GM12878 (cell line): Measurements from ENCODE around the gene MAMLD1. TPM values are rescaled to one million over a fixed set of nuclear protein-coding genes. Genes with fewer than 3 reads are reported as not detected.

Experiments used
- ATAC-seq: fragments of 200-7000 bp; cut with Tn5 transposase; 3 replicates; pipeline ENCODE4 v1.9.1; 2020; ENCODE audit warnings: mild to moderate bottlenecking, moderate library complexity
- BruUV-seq: library from RNA; stranded (reverse); fragments of 400-500 nt; replicated peaks from 2 replicates; lab custom pipeline; 2021; lab: Mats Ljungman, UMichigan
- CTCF ChIA-PET: fragments of 300-600 bp; sonication (Branson Sonifier 250); formaldehyde crosslinking; extraction: SDS; loops from one replicate; lab custom pipeline; 2021; ENCODE audit warnings: inconsistent platforms; lab: Yijun Ruan, JAX
- POLR2A ChIA-PET: fragments of 350-600 bp; formaldehyde crosslinking; extraction: SDS; loops from one replicate; lab custom pipeline; 2021; ENCODE audit warnings: inconsistent platforms; lab: Charles Lee
- RAD21 ChIA-PET: fragments of 300-600 bp; sonication (Branson Sonifier 250); formaldehyde crosslinking; loops from one replicate; lab custom pipeline; 2023; ENCODE audit warnings: antibody characterized with exemption; ENCODE audit not compliant: unreplicated experiment; lab: Charles Lee
- SMC1A ChIA-PET: fragments of 300-600 bp; sonication (Branson Sonifier 250); formaldehyde crosslinking; loops from one replicate; lab custom pipeline; 2023; ENCODE audit not compliant: unreplicated experiment, uncharacterized antibody; lab: Charles Lee
- DNase-seq: peaks from one replicate; pipeline ENCODE4 v3.0.0-alpha.2; 2011; ENCODE audit warnings: low read depth, low spot score
- FAIRE-seq: peaks from 3 replicates; lab custom pipeline; 2011; peaks lifted over from hg19 to GRCh38; lab: Jason Lieb, UNC
- H2AFZ ChIP-seq: 2 replicates; pipeline ENCODE4 v1.6.0; 2011; ENCODE audit warnings: low read depth, low read length, control low read depth; ENCODE audit not compliant: control insufficient read depth
- H3K27ac ChIP-seq: 2 replicates; pipeline ENCODE4 v1.5.1; 2011; ENCODE audit warnings: control low read depth; ENCODE audit not compliant: control insufficient read depth, insufficient read depth
- H3K27me3 ChIP-seq, 2 experiments: replicated peaks in 1 of 2; 2 replicates each; pipeline versions ENCODE4 v1.6.0 to v1.6.1; 2011; ENCODE audit warnings: low read length in 1 of 2; ENCODE audit not compliant: control insufficient read depth in 2 of 2, insufficient read depth in 2 of 2
- H3K36me3 ChIP-seq, 2 experiments: 2 replicates each; pipeline ENCODE4 v1.5.1; 2011; ENCODE audit warnings: low read length in 1 of 2; ENCODE audit not compliant: control insufficient read depth in 2 of 2, insufficient read depth in 2 of 2
- H3K4me1 ChIP-seq: 2 replicates; pipeline ENCODE4 v1.6.1; 2011; ENCODE audit warnings: mild to moderate bottlenecking, low read length, moderate library complexity, mixed read lengths; ENCODE audit not compliant: control insufficient read depth, insufficient read depth
- H3K4me2 ChIP-seq: 2 replicates; pipeline ENCODE4 v1.6.0; 2011; ENCODE audit warnings: control low read depth; ENCODE audit not compliant: control insufficient read depth, insufficient read depth
- H3K4me3 ChIP-seq: fragments of 200-600 bp; sonication (generic); 2 replicates; pipeline ENCODE4 v1.5.1; 2016
- H3K79me2 ChIP-seq: 2 replicates; pipeline ENCODE4 v1.6.0; 2011; ENCODE audit warnings: low read length; ENCODE audit not compliant: control insufficient read depth, insufficient read depth
- H3K9ac ChIP-seq: 2 replicates; pipeline ENCODE4 v1.8.0; 2011; ENCODE audit warnings: low read length, control low read depth, mixed read lengths; ENCODE audit not compliant: control insufficient read depth, insufficient read depth
- H3K9me3 ChIP-seq: replicated peaks from 3 replicates; pipeline ENCODE4 v1.5.1; 2011; ENCODE audit warnings: mild to moderate bottlenecking, low read length; ENCODE audit not compliant: control insufficient read depth, insufficient read depth
- H4K20me1 ChIP-seq: 2 replicates; pipeline ENCODE4 v1.6.0; 2011; ENCODE audit not compliant: control insufficient read depth, insufficient read depth
- BCLAF1 ChIP-seq: fragments of 450-650 bp; IDR thresholded peaks from 2 replicates; pipeline ENCODE4 v1.6.1; 2017; ENCODE audit warnings: antibody characterized with exemption, mild to moderate bottlenecking, moderate library complexity
- CHD2 ChIP-seq: IDR thresholded peaks from 2 replicates; pipeline ENCODE4 v1.6.1; 2011; ENCODE audit warnings: low read depth, low read length, improper control_type of control experiment, borderline replicate concordance
- EED ChIP-seq: sonication (generic); IDR thresholded peaks from 2 replicates; pipeline ENCODE4 v1.6.1; 2016; ENCODE audit warnings: antibody characterized with exemption, low read depth
- IRF4 ChIP-seq: IDR thresholded peaks from 2 replicates; pipeline ENCODE4 v1.6.1; 2011; ENCODE audit warnings: low read depth, low read length
- JUND ChIP-seq: IDR thresholded peaks from 2 replicates; pipeline ENCODE4 v1.6.1; 2012; ENCODE audit warnings: low read depth, mild to moderate bottlenecking, low read length, improper control_type of control experiment, moderate library complexity
- MLLT1 ChIP-seq: fragments of 450-650 bp; IDR thresholded peaks from 2 replicates; pipeline ENCODE4 v1.6.1; 2016; ENCODE audit warnings: mild to moderate bottlenecking
- MTA2 ChIP-seq: fragments of 450-650 bp; IDR thresholded peaks from 2 replicates; pipeline ENCODE4 v1.6.1; 2016; ENCODE audit warnings: low read depth, mild to moderate bottlenecking, moderate library complexity
- MTA3 ChIP-seq: IDR thresholded peaks from 2 replicates; pipeline ENCODE4 v1.6.1; 2012; ENCODE audit warnings: low read length, inconsistent platforms, borderline replicate concordance
- NFXL1 ChIP-seq: fragments of 450-650 bp; IDR thresholded peaks from 2 replicates; pipeline ENCODE4 v1.6.1; 2017; ENCODE audit warnings: antibody characterized with exemption, mild to moderate bottlenecking, borderline replicate concordance
- PAX5 ChIP-seq: IDR thresholded peaks from 2 replicates; pipeline ENCODE4 v1.6.1; 2011; ENCODE audit warnings: low read depth, low read length, borderline replicate concordance
- PAX8 ChIP-seq: fragments of 450-650 bp; IDR thresholded peaks from 2 replicates; pipeline ENCODE4 v1.6.1; 2017; ENCODE audit warnings: mild to moderate bottlenecking, moderate library complexity
- SUPT20H ChIP-seq: IDR thresholded peaks from 2 replicates; pipeline ENCODE4 v1.6.1; 2011; ENCODE audit warnings: low read depth, mild to moderate bottlenecking, low read length, moderate library complexity, borderline replicate concordance; ENCODE audit not compliant: control insufficient read depth
- TCF12 ChIP-seq: IDR thresholded peaks from 2 replicates; pipeline ENCODE4 v1.6.1; 2011; ENCODE audit warnings: low read depth, mild to moderate bottlenecking, low read length
- WRNIP1 ChIP-seq: IDR thresholded peaks from 2 replicates; pipeline ENCODE4 v1.6.1; 2011; ENCODE audit warnings: low read depth, low read length, improper control_type of control experiment, borderline replicate concordance
- ZBTB11 ChIP-seq: fragments of 450-650 bp; formaldehyde crosslinking; IDR thresholded peaks from 2 replicates; pipeline ENCODE4 v1.5.0; 2022; ENCODE audit warnings: mild to moderate bottlenecking, missing genetic modification characterization
- WGBS: methylation state at CpG from one replicate; pipeline ENCODE4 v1.1.6; 2016; ENCODE audit warnings: low lambda C conversion rate; ENCODE audit not compliant: insufficient replicate concordance, insufficient coverage; ENCODE audit errors: missing lambda C conversion rate; 5-methylcytosine and 5-hydroxymethylcytosine counted together
- in situ Hi-C: fragments of 300-500 bp; cut with MboI; formaldehyde crosslinking; loops from 9 replicates; pipeline ENCODE4 v1.14.3; 2018; ENCODE audit warnings: mixed read lengths
- intact Hi-C: fragments of 100-400 bp; cut with micrococcal nuclease; formaldehyde crosslinking; loops from one replicate; pipeline ENCODE4 v1.14.2; 2022; ENCODE audit not compliant: unreplicated experiment
- polyA plus RNA-seq, 11 experiments: library from polyadenylated mRNA; depleted of rRNA in 4 of 11; unstranded in 6 of 11; stranded (reverse) in 5 of 11; fragments of >200 nt; fragmentation: Nextera tagmentation in 4 of 11; fragmentation: Illumina TruSeq in 1 of 11; extraction: Ambion mirVana in 4 of 11; extraction: Trizol in 1 of 11; gene quantifications; 1 replicate in 1 of 11; 2 replicates in 10 of 11; pipeline versions ENCODE4 v1.2.1 to v1.2.3, GENCODE V29; 2011 to 2016; ENCODE audit warnings: inconsistent platforms in 2 of 11, missing spikeins in 2 of 11, low read depth in 1 of 11
- total RNA-seq, 4 experiments: library from RNA; depleted of rRNA in 3 of 4; stranded (reverse); fragments of >200 nt in 3 of 4; fragmentation: Illumina TruSeq in 1 of 4; extraction: Trizol in 1 of 4; gene quantifications; 2 replicates each; pipeline versions ENCODE4 v1.2.1 to v1.2.3, GENCODE V29; 2013 to 2021
- TF ChIP-seq, protein P1 (sequence below): IDR thresholded peaks from 2 replicates; pipeline ENCODE4 v1.6.1; 2012; ENCODE audit warnings: low read depth, low read length, improper control_type of control experiment
- TF ChIP-seq, protein P2 (sequence below): fragments of 450-650 bp; IDR thresholded peaks from 2 replicates; pipeline ENCODE4 v1.6.1; 2014; ENCODE audit warnings: mild to moderate bottlenecking

The MAMLD1 gene
- total and polyA plus RNA-seq, 10 of the 15 experiments (the other 5 are each of a cell fraction or from before 2014, with no cell fraction given), result 0.03 to 0.05 TPM; not detected in 8

DNA sequence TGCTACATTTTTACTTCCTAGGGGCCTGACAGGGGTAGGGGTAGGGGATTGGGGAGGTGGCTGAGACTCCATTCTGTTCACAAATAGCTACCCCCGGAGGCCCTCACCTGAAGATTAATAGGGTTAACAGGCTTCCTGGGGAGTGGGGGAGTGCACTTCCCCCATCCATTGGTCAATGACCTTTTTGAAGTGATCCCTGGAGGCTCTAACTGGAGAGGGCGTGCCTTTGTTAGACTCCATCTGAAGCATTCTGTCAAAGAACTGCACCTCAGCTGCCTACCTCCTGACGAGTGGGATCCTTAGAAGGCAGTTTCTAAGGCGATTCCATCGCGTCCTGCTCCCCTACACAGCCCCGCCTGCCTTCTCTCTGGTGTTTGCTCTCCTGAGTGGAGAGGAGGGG, 195.3 kb downstream of the MAMLD1 start:
- POLR2A ChIA-PET, result no interaction called here
- 62% methylated on average over 7 of the region's 7 CpGs for WGBS
- Histone ChIP-seq H3K9me3 (no peaks in the 10 kb centered on the region), H3K4me2 (no peak overlapping the region), H3K27ac (no peak overlapping the region), H3K36me3 (no peaks in the 10 kb centered on the region), H3K4me1 (no peaks in the 10 kb centered on the region), H2AFZ (no peak overlapping the region), H3K9ac (no peak overlapping the region), H3K27me3 (no peaks in the 10 kb centered on the region), H3K4me3 (no peak overlapping the region), H4K20me1 (no peaks in the 10 kb centered on the region), H3K79me2 (no peaks in the 10 kb centered on the region)
- ATAC-seq (no peak), DNase-seq (no peak), FAIRE-seq (no peak)
- SMC1A ChIA-PET, result no interaction called here
- no TSS peak for BruUV-seq
- RAD21 ChIA-PET, result interaction anchor here (1.3 kb wide), 1 partner anchor 14 kb away, joined by 3 read pairs; no protein-coding TSS in a partner anchor
- intact Hi-C loops (no loop called here), in situ Hi-C loops (no loop called here)
- CTCF ChIA-PET, result interaction anchor here (1.4 kb wide), 1 partner anchor 171 kb away, joined by 3 read pairs; no protein-coding TSS in a partner anchor
- TF ChIP-seq WRNIP1 (no peak), PAX8 (no peak), TCF12 (no peak), MTA2 (no peak), PAX5 (no peak), BCLAF1 (no peak), JUND (no peak), ZBTB11 (no peak), IRF4 (no peak), SUPT20H (no peak), NFXL1 (no peak), MLLT1 (no peak), EED (no peak), CHD2 (no peak), MTA3 (no peak)
- TF ChIP-seq, protein P1, sequence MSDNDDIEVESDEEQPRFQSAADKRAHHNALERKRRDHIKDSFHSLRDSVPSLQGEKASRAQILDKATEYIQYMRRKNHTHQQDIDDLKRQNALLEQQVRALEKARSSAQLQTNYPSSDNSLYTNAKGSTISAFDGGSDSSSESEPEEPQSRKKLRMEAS, result no peak
- TF ChIP-seq, protein P2, sequence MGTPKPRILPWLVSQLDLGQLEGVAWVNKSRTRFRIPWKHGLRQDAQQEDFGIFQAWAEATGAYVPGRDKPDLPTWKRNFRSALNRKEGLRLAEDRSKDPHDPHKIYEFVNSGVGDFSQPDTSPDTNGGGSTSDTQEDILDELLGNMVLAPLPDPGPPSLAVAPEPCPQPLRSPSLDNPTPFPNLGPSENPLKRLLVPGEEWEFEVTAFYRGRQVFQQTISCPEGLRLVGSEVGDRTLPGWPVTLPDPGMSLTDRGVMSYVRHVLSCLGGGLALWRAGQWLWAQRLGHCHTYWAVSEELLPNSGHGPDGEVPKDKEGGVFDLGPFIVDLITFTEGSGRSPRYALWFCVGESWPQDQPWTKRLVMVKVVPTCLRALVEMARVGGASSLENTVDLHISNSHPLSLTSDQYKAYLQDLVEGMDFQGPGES, result no peak
